MM.1S (cell line): ENCODE data around the gene RASGEF1B.

Source experiments
- DNase-seq: peaks from one replicate; pipeline ENCODE4 v3.0.0-alpha.2; 2015
- H2AFZ ChIP-seq: fragments of 300-600 bp; sonication (generic); 2 replicates; pipeline ENCODE4 v1.6.0; 2016; ENCODE audit warnings: antibody characterized with exemption, low read length
- H3F3A ChIP-seq: fragments of 300-600 bp; sonication (generic); 2 replicates; pipeline ENCODE4 v1.6.1; 2016; ENCODE audit warnings: mild to moderate bottlenecking, antibody characterized with exemption, low read length, moderate library complexity, mixed read lengths; ENCODE audit not compliant: insufficient read depth
- H3K27ac ChIP-seq: fragments of 300-600 bp; sonication (generic); 2 replicates; pipeline ENCODE4 v1.5.1; 2016; ENCODE audit warnings: mild to moderate bottlenecking, low read length
- H3K27me3 ChIP-seq: fragments of 300-600 bp; sonication (generic); replicated peaks from 2 replicates; pipeline ENCODE4 v1.6.0; 2016; ENCODE audit warnings: low read length; ENCODE audit not compliant: insufficient read depth
- H3K36me3 ChIP-seq: fragments of 300-600 bp; sonication (generic); replicated peaks from 2 replicates; pipeline ENCODE4 v1.6.1; 2016; ENCODE audit warnings: mild to moderate bottlenecking, low read length, mixed read lengths; ENCODE audit not compliant: insufficient read depth
- H3K4me1 ChIP-seq: fragments of 300-600 bp; sonication (generic); 2 replicates; pipeline ENCODE4 v1.6.1; 2016; ENCODE audit warnings: low read length, mixed read lengths
- H3K4me2 ChIP-seq: fragments of 300-600 bp; sonication (generic); 2 replicates; pipeline ENCODE4 v1.6.0; 2016; ENCODE audit warnings: low read depth, low read length
- H3K4me3 ChIP-seq: fragments of 300-600 bp; sonication (generic); 2 replicates; pipeline ENCODE4 v1.5.1; 2016; ENCODE audit warnings: low read length, mixed read lengths
- H3K79me2 ChIP-seq: fragments of 300-600 bp; sonication (generic); 2 replicates; pipeline ENCODE4 v1.6.1; 2016; ENCODE audit warnings: mixed run types, low read length, mixed read lengths
- H3K9ac ChIP-seq: fragments of 300-600 bp; sonication (generic); 2 replicates; pipeline ENCODE4 v1.6.1; 2016; ENCODE audit warnings: low read length, mixed read lengths
- H3K9me2 ChIP-seq: fragments of 300-600 bp; sonication (generic); replicated peaks from 2 replicates; pipeline ENCODE4 v1.6.1; 2016; ENCODE audit warnings: mild to moderate bottlenecking, low read length, mixed read lengths; ENCODE audit not compliant: insufficient read depth
- H3K9me3 ChIP-seq: fragments of 300-600 bp; sonication (generic); replicated peaks from 2 replicates; pipeline ENCODE4 v1.6.1; 2016; ENCODE audit warnings: mild to moderate bottlenecking, low read length, mixed read lengths; ENCODE audit not compliant: insufficient read depth
- H4K20me1 ChIP-seq: fragments of 300-600 bp; sonication (generic); 2 replicates; pipeline ENCODE4 v1.6.1; 2016; ENCODE audit warnings: mild to moderate bottlenecking, low read length, moderate library complexity, mixed read lengths; ENCODE audit not compliant: insufficient read depth
- EZH2 ChIP-seq: fragments of 300-600 bp; sonication (generic); optimal IDR thresholded peaks from 2 replicates; pipeline ENCODE3; 2017; ENCODE audit warnings: low read depth, mild to moderate bottlenecking, antibody characterized with exemption, low read length, mixed read lengths
- EZH2phosphoT487 ChIP-seq: fragments of 300-600 bp; sonication (generic); IDR thresholded peaks from 2 replicates; pipeline ENCODE4 v1.6.1; 2018; ENCODE audit warnings: antibody characterized with exemption, low read length
- TF ChIP-seq, protein P1 (sequence below): fragments of 300-600 bp; sonication (generic); IDR thresholded peaks from 2 replicates; pipeline ENCODE4 v1.5.1; 2016; ENCODE audit warnings: antibody characterized with exemption, low read length, mixed read lengths

The RASGEF1B gene

DNA sequence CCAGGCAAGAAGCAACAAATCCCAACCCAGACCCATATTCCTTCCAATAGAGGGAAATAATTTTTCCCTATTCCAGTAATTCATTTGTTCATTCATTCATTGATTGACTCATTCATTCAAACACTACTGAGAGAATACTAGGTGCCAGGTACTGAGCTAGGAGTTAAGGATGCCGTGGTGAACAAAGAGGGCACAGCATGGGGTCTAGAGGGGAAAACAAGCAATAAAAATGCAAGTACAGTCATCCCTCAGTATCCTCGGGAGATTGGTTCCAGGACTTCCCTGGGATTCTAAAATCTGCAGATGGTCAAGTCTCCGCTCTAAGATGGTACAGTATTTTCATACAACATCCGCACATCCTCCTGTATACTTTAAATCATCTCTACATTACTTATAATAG lies 18.7 kb downstream of the RASGEF1B start:
- Histone ChIP-seq H3K9me2 (no peaks in the 10 kb centered on the region), H3K4me3 (no peak overlapping the region), H3K4me1 (no peaks in the 10 kb centered on the region), H3K36me3 (peaks cover 27% of the 10 kb centered on the region), H3K27me3 (no peaks in the 10 kb centered on the region), H3K79me2 (peaks cover 17% of the 10 kb centered on the region), H3F3A (no peaks in the 10 kb centered on the region), H3K9me3 (no peaks in the 10 kb centered on the region), H2AFZ (no peak overlapping the region), H4K20me1 (no peaks in the 10 kb centered on the region), H3K9ac (no peak overlapping the region), H3K27ac (no peak overlapping the region), H3K4me2 (no peak overlapping the region)
- TF ChIP-seq, protein P1, sequence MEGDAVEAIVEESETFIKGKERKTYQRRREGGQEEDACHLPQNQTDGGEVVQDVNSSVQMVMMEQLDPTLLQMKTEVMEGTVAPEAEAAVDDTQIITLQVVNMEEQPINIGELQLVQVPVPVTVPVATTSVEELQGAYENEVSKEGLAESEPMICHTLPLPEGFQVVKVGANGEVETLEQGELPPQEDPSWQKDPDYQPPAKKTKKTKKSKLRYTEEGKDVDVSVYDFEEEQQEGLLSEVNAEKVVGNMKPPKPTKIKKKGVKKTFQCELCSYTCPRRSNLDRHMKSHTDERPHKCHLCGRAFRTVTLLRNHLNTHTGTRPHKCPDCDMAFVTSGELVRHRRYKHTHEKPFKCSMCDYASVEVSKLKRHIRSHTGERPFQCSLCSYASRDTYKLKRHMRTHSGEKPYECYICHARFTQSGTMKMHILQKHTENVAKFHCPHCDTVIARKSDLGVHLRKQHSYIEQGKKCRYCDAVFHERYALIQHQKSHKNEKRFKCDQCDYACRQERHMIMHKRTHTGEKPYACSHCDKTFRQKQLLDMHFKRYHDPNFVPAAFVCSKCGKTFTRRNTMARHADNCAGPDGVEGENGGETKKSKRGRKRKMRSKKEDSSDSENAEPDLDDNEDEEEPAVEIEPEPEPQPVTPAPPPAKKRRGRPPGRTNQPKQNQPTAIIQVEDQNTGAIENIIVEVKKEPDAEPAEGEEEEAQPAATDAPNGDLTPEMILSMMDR = no peak
- TF ChIP-seq EZH2phosphoT487 (no peak), EZH2 (no peak)
- DNase-seq = no peak

DNA sequence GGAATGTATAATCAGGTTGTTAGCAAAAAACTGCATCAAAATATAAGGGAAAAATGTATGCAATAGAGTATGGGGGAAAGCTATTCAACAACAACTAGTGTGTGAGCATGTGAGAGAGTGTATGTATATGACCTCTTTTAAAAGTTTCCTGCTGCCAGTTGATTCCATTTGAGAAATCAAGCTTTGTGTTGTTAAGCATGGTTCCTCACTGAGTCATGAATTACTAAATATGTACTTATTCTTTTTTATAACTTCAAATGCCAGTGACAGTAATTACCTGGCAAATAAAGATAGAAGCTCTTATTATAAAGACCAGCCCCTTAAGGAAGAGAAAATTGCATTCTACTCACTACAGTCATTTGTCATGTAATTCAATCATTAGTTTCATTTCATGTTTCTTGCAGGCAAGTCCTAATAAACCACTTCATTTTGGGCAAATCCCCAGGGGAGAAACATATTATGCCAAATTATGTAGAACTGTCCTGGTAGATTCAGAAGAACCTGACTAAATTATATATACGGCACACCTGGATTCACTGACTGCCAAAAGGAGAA lies 19.2 kb downstream of the RASGEF1B start:
- DNase-seq = no peak
- H3K9me2 ChIP-seq = no peaks in the 10 kb centered on the region

DNA sequence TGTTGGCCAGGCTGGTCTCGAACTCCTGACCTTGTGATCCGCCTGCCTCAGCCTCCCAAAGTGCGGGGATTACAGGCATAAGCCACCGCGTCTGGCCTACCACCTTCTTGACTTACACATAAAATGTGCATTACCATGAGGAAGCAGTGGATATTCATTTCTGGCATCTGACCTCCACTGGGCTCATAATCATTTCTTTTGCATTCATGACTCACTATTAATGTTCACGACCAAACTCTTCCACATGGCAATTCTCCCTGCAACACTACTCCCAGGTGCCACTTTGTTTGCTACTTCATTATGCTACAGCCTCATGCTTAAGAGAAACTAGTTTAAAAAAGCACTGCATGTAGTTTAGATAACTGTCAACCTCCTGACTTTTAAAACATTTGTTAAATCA lies 22.7 kb downstream of the RASGEF1B start:
- peaks cover 15% of the 10 kb centered on the region for H3K36me3 ChIP-seq

More for the DNA sequence above, 19.2 kb downstream of the RASGEF1B start:
- Histone ChIP-seq H3K36me3 (peaks cover 22% of the 10 kb centered on the region), H3F3A (no peaks in the 10 kb centered on the region), H3K4me2 (no peak overlapping the region), H4K20me1 (no peaks in the 10 kb centered on the region), H3K4me3 (no peak overlapping the region), H3K4me1 (no peaks in the 10 kb centered on the region), H3K27me3 (no peaks in the 10 kb centered on the region), H3K27ac (no peak overlapping the region), H3K9ac (no peak overlapping the region), H3K79me2 (peaks cover 12% of the 10 kb centered on the region; the same call in 1 of the 2 replicates), H2AFZ (no peak overlapping the region), H3K9me3 (no peaks in the 10 kb centered on the region)
- TF ChIP-seq, protein P1 = no peak
- TF ChIP-seq EZH2phosphoT487 (no peak), EZH2 (no peak)

More for the DNA sequence above, 22.7 kb downstream of the RASGEF1B start:
- H3K9me2 ChIP-seq = no peaks in the 10 kb centered on the region
- H3K4me3 ChIP-seq = no peak overlapping the region
- no peaks in the 10 kb centered on the region for H3K27me3 ChIP-seq
- no peaks in the 10 kb centered on the region for H3K4me1 ChIP-seq
- no peak for DNase-seq
- H4K20me1 ChIP-seq = no peaks in the 10 kb centered on the region
- no peak overlapping the region for H3K9ac ChIP-seq
- no peak for TF ChIP-seq EZH2phosphoT487
- TF ChIP-seq, protein P1 = no peak
- no peak for TF ChIP-seq EZH2
- H3F3A ChIP-seq = no peaks in the 10 kb centered on the region
- no peak overlapping the region for H3K4me2 ChIP-seq
- no peaks in the 10 kb centered on the region; the same call in 1 of the 2 replicates for H3K79me2 ChIP-seq
- H2AFZ ChIP-seq = no peak overlapping the region
- no peak overlapping the region for H3K27ac ChIP-seq
- no peaks in the 10 kb centered on the region for H3K9me3 ChIP-seq
